Smooth muscle cell (in vitro differentiated cells): ENCODE measurements around the gene ULK3. TPM values are rescaled to one million over a fixed set of nuclear protein-coding genes. Genes with fewer than 3 reads are reported as not detected.

Experiments used
- DNase-seq: peaks from one replicate; lab custom pipeline; 2025; ENCODE audit not compliant: unreplicated experiment; lab: John Stamatoyannopoulos, UW
- H2AFZ ChIP-seq: fragments of 200-600 bp; sonication (generic); 2 replicates; pipeline ENCODE4 v1.6.0; 2016; ENCODE audit warnings: antibody characterized with exemption, low read depth, mild to moderate bottlenecking
- H3F3A ChIP-seq: fragments of 200-600 bp; sonication (generic); 2 replicates; pipeline ENCODE4 v1.6.0; 2017; ENCODE audit warnings: antibody characterized with exemption, low read depth
- H3K27ac ChIP-seq: fragments of 200-600 bp; sonication (generic); 2 replicates; pipeline ENCODE4 v1.5.1; 2016; ENCODE audit warnings: low read depth, mild to moderate bottlenecking
- H3K27me3 ChIP-seq: fragments of 200-600 bp; sonication (generic); 2 replicates; pipeline ENCODE4 v1.6.1; 2016; ENCODE audit warnings: low read depth, mild to moderate bottlenecking
- H3K36me3 ChIP-seq: fragments of 200-600 bp; sonication (generic); 2 replicates; pipeline ENCODE4 v1.5.1; 2016; ENCODE audit warnings: low read depth
- H3K4me1 ChIP-seq: fragments of 200-600 bp; sonication (generic); 2 replicates; pipeline ENCODE4 v1.5.1; 2016; ENCODE audit warnings: low read depth
- H3K4me2 ChIP-seq: fragments of 200-600 bp; sonication (generic); 2 replicates; pipeline ENCODE4 v1.6.0; 2016; ENCODE audit warnings: mild to moderate bottlenecking
- H3K4me3 ChIP-seq: fragments of 200-600 bp; sonication (generic); 2 replicates; pipeline ENCODE4 v1.5.1; 2016; ENCODE audit warnings: mild to moderate bottlenecking
- H3K79me2 ChIP-seq: fragments of 200-600 bp; sonication (generic); 2 replicates; pipeline ENCODE4 v1.6.0; 2016; ENCODE audit warnings: low read depth, mild to moderate bottlenecking
- H3K9ac ChIP-seq: fragments of 200-600 bp; sonication (generic); 2 replicates; pipeline ENCODE4 v1.6.0; 2016; ENCODE audit warnings: low read depth
- H3K9me3 ChIP-seq: fragments of 200-600 bp; sonication (generic); replicated peaks from 2 replicates; pipeline ENCODE4 v1.5.1; 2016; ENCODE audit warnings: low read depth
- H4K20me1 ChIP-seq: fragments of 200-600 bp; sonication (generic); 2 replicates; pipeline ENCODE4 v1.6.0; 2016; ENCODE audit warnings: low read depth
- WGBS: methylation state at CpG from one replicate; pipeline ENCODE4 v1.1.7; 2016; ENCODE audit warnings: low lambda C conversion rate; 5-methylcytosine and 5-hydroxymethylcytosine counted together
- polyA plus RNA-seq: library from polyadenylated mRNA; unstranded; fragments of >200 nt; fragmentation: Nextera tagmentation; extraction: Ambion mirVana; gene quantifications from 2 replicates; pipeline ENCODE4 v1.2.1, GENCODE V29; 2016
- total RNA-seq: library from RNA; depleted of rRNA; stranded (reverse); fragments of >200 nt; gene quantifications from 2 replicates; pipeline ENCODE4 v1.2.3, GENCODE V29; 2014
- TF ChIP-seq, protein P1 (sequence below): fragments of 200-600 bp; sonication (generic); IDR thresholded peaks from 2 replicates; pipeline ENCODE4 v1.5.1; 2017; ENCODE audit warnings: borderline replicate concordance, mild to moderate bottlenecking, antibody characterized with exemption; ENCODE audit not compliant: insufficient read depth, poor library complexity, severe bottlenecking

Gene ULK3
- total and polyA plus RNA-seq, 2 experiments from 2014 or later = 14.2 to 20.8 TPM

DNA sequence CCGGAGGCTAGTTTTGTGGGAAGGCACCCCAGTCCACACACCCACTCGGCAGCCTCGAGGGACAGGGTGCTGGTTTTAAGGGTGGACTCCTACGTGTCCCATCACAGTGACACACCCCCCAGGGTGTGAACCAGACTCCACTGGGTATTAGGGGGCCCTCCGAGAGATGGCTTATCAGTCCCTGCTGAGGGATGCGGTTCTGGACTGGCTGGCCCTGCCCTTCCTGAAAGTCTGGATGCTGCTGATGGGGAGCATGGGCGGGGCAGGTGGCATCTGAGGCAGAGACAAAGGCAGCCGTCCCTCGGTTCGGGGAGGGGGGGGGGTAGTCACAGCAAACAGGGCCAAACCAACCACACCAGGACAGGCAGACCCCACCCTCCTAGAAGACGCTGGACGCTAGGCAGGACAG, 939 bp upstream of the ULK3 start:
- no peaks in the 10 kb centered on the region for H3K9me3 ChIP-seq
- H3K79me2 ChIP-seq = no peaks in the 10 kb centered on the region
- H3K36me3 ChIP-seq = no peaks in the 10 kb centered on the region
- H2AFZ ChIP-seq = no peak overlapping the region
- H3K9ac ChIP-seq = peak overlapping the region; percentile 90
- peaks cover 4% of the 10 kb centered on the region for H3F3A ChIP-seq
- no peaks in the 10 kb centered on the region for H4K20me1 ChIP-seq
- peak overlapping the region; percentile 94 for H3K27ac ChIP-seq
- DNase-seq = no peak
- 64% methylated on average over 12 of the region's 12 CpGs for WGBS
- H3K27me3 ChIP-seq = no peaks in the 10 kb centered on the region
- peak overlapping the region; percentile 99 for H3K4me2 ChIP-seq
- H3K4me3 ChIP-seq = peak overlapping the region; percentile 100
- TF ChIP-seq, protein P1, sequence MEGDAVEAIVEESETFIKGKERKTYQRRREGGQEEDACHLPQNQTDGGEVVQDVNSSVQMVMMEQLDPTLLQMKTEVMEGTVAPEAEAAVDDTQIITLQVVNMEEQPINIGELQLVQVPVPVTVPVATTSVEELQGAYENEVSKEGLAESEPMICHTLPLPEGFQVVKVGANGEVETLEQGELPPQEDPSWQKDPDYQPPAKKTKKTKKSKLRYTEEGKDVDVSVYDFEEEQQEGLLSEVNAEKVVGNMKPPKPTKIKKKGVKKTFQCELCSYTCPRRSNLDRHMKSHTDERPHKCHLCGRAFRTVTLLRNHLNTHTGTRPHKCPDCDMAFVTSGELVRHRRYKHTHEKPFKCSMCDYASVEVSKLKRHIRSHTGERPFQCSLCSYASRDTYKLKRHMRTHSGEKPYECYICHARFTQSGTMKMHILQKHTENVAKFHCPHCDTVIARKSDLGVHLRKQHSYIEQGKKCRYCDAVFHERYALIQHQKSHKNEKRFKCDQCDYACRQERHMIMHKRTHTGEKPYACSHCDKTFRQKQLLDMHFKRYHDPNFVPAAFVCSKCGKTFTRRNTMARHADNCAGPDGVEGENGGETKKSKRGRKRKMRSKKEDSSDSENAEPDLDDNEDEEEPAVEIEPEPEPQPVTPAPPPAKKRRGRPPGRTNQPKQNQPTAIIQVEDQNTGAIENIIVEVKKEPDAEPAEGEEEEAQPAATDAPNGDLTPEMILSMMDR = no peak
- peaks cover 16% of the 10 kb centered on the region for H3K4me1 ChIP-seq

DNA sequence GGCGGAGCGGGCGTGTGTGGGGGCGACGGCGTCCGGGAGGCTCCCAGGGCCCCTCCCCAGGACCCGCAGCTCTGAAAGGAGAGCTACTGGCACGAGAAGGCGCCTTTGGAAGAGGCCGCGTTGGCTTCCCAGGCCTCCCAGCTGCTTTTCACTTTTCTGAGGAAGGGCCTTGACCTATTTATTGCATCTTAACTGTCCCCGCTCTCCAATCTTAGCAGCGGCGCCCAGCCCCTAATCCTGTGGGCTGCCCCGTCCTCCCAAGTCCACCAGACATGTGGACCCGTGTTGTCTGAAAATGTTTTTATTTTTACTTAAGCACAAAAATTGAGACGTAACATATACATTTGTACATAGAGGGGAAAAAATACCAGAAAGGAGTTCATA, 481 bp upstream of the ULK3 start:
- Histone ChIP-seq H3K4me2 (peak overlapping the region; percentile 99), H3K36me3 (no peaks in the 10 kb centered on the region), H3K9me3 (no peaks in the 10 kb centered on the region), H3K79me2 (no peaks in the 10 kb centered on the region), H4K20me1 (no peaks in the 10 kb centered on the region), H3K4me3 (peak overlapping the region; percentile 100), H3K9ac (peak overlapping the region; percentile 90), H3F3A (peaks cover 4% of the 10 kb centered on the region), H3K27ac (peak overlapping the region; percentile 94), H3K4me1 (peaks cover 16% of the 10 kb centered on the region), H3K27me3 (no peaks in the 10 kb centered on the region), H2AFZ (peak overlapping the region; percentile 35)
- 15% methylated on average over 16 of the region's 18 CpGs for WGBS
- DNase-seq = no peak
- TF ChIP-seq, protein P1 = no peak

DNA sequence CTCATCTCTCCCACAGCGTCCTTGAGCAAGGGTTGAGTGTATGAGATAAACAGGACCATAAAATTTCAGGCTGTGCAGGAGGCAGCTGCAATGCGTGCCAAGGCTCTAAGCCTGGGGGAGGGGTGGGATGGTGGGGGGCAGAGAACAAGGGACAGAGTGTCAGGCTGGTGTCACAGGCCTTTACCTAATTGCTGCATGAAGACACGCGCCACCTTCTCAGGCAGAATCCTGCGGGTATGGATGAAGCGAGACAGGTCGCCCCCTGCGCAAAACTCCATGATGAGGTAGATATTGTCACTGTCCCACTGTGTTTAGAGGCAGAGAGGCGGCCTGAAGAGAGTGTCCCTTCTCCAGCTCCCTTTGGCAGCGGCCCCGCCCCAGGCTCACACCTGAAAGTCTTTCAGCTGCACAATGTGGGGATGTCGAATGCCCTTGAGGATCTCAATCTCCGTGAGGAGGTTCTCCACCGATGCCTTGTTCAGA, 1.0 kb downstream of the ULK3 start:
- Histone ChIP-seq H3K27me3 (no peaks in the 10 kb centered on the region), H3K4me3 (peak overlapping the region; percentile 100), H3K4me2 (peak overlapping the region; percentile 99), H3K9ac (peak overlapping the region; percentile 73), H3F3A (peaks cover 4% of the 10 kb centered on the region), H2AFZ (no peak overlapping the region), H3K4me1 (peaks cover 16% of the 10 kb centered on the region), H3K27ac (no peak overlapping the region), H3K9me3 (no peaks in the 10 kb centered on the region), H4K20me1 (no peaks in the 10 kb centered on the region), H3K79me2 (no peaks in the 10 kb centered on the region), H3K36me3 (no peaks in the 10 kb centered on the region)
- WGBS = 86% methylated on average over 14 of the region's 14 CpGs
- DNase-seq = no peak
- TF ChIP-seq, protein P1 = no peak

DNA sequence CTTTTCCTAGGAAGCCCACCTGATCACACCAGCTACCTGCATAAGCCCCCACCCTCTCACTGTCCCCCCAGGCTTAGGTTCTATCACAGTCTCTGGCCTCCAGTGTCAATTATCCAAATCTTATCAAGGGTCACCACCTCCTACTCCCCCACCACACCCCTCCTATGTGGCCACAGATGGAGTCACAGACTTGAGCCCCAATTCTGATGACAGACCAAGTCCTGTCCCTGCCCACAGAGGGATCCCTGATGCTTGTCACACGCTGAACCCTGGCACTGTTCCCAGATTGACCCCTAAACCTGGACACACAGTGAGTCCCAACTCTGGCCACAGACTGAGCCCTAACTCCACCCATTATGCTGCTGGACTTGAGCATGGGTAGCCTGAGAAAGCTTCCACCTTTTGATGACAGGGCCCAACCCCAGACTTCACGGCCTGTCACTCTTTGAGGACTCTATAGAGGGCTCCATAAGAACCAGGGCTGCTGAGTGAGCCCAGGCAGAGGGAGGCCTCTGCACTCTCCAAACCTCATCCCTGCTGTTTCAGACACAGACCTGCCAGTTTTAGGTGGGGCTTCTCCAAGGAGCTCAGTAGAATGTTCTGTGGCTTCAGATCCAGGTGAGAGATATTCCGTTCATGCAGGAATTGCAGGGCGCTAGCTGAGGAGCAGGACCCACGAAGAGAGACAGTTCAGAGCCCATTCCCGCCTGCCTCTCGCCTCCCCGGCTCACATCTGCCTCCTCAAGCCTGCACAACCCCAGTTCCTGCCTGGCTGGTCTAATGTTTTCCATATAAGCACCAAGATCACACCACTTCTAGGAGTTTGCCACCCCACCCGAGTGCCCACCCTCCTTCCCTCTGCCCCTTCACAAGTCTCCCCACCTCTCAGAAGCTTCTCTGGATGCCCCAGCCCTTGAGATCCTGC, 1.8 kb downstream of the ULK3 start:
- H3K9me3 ChIP-seq = no peaks in the 10 kb centered on the region
- no peaks in the 10 kb centered on the region for H3K27me3 ChIP-seq
- H3F3A ChIP-seq = peaks cover 4% of the 10 kb centered on the region
- H3K9ac ChIP-seq = no peak overlapping the region
- no peak overlapping the region for H3K27ac ChIP-seq
- H3K36me3 ChIP-seq = no peaks in the 10 kb centered on the region
- H3K4me3 ChIP-seq = no peak overlapping the region
- H3K4me1 ChIP-seq = peaks cover 16% of the 10 kb centered on the region
- no peaks in the 10 kb centered on the region for H4K20me1 ChIP-seq
- no peak overlapping the region for H3K4me2 ChIP-seq
- DNase-seq = no peak
- 94% methylated on average over 9 of the region's 9 CpGs for WGBS
- H2AFZ ChIP-seq = no peak overlapping the region
- TF ChIP-seq, protein P1 = no peak
- H3K79me2 ChIP-seq = no peaks in the 10 kb centered on the region
